Measurements from ENCODE around the gene SEL1L3. TPM values are rescaled to one million over a fixed set of nuclear protein-coding genes. Genes with fewer than 3 reads are reported as not detected.

Gene SEL1L3
- total RNA-seq, 1 donor from 2014 or later: 8.3 TPM

DNA sequence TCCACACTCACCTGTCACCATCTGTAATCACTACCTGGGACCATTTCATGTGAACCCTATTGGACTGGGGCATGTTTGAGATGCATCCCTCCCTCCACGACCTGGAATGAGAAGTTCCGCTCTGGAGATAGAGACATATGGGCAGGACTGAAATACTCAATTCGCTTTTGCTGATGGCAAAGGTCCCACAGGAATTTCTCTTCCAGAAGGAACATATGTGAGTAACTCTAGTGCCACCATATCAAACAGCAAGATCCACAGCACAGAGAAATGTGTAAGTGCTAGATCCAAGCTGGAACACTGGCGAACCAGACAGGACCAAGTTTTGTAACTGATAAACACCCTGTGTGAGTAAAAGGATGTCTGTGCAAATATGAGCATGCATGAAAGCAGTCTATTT, 43.9 kb downstream of the SEL1L3 start:
- DNase-seq (ENCODE audit: extremely low spot score in 2 of 2): no peak

DNA sequence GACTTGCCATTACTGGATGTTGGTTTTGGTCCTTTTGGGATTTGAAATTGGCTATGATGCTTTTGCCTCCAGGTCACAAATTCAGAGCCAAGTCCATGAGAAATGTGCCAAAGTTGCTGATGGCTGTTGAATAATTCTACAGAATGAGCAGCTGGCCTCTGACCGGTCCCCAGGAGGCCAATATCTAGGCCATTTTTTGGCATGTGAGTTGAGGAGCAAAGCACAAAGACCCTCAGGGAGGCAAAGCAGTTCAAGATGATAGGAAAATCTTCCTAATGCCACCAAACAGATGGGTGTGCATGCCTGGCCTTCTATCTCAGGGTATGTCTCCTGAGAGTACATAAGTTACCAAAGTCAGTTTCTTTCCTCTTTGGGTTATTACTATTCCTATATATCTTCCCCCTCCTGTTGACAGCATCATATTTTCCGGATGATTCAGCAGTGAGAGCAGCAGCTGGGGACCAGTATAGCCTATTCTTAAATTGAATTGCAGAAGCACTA, 44.4 kb downstream of the SEL1L3 start:
- Histone ChIP-seq H3K4me3 (no peak overlapping the region), H3K4me1 (no peaks in the 10 kb centered on the region), H3K27ac (no peak overlapping the region), H3K36me3 (no peaks in the 10 kb centered on the region), H3K9me3 (no peaks in the 10 kb centered on the region), H3K27me3 (no peaks in the 10 kb centered on the region)
- TF ChIP-seq, protein P1, sequence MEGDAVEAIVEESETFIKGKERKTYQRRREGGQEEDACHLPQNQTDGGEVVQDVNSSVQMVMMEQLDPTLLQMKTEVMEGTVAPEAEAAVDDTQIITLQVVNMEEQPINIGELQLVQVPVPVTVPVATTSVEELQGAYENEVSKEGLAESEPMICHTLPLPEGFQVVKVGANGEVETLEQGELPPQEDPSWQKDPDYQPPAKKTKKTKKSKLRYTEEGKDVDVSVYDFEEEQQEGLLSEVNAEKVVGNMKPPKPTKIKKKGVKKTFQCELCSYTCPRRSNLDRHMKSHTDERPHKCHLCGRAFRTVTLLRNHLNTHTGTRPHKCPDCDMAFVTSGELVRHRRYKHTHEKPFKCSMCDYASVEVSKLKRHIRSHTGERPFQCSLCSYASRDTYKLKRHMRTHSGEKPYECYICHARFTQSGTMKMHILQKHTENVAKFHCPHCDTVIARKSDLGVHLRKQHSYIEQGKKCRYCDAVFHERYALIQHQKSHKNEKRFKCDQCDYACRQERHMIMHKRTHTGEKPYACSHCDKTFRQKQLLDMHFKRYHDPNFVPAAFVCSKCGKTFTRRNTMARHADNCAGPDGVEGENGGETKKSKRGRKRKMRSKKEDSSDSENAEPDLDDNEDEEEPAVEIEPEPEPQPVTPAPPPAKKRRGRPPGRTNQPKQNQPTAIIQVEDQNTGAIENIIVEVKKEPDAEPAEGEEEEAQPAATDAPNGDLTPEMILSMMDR (IDR thresholded peaks at IDR 0.05): no peak
- TF ChIP-seq POLR2A (IDR thresholded peaks at IDR 0.05): no peak
- TF ChIP-seq POLR2AphosphoS5 (IDR thresholded peaks at IDR 0.05; ENCODE audit: insufficient read depth in 1 of 2, low read depth in 1 of 2): no peak
- intact Hi-C loops (cut with DNase I): no loop called here
- DNase-seq (ENCODE audit: extremely low spot score in 2 of 2): no peak

More for the DNA sequence above, 43.9 kb downstream of the SEL1L3 start:
- no peak for TF ChIP-seq POLR2AphosphoS5 (IDR thresholded peaks at IDR 0.05; ENCODE audit: insufficient read depth in 1 of 2, low read depth in 1 of 2)
- TF ChIP-seq, protein P1 (IDR thresholded peaks at IDR 0.05): no peak
- TF ChIP-seq POLR2A (IDR thresholded peaks at IDR 0.05): no peak
- H3K27me3 ChIP-seq: no peaks in the 10 kb centered on the region
- no peaks in the 10 kb centered on the region for H3K4me1 ChIP-seq
- no peaks in the 10 kb centered on the region for H3K9me3 ChIP-seq
- H3K27ac ChIP-seq: no peak overlapping the region
- no peaks in the 10 kb centered on the region for H3K36me3 ChIP-seq
- H3K4me3 ChIP-seq: no peak overlapping the region
- intact Hi-C loops (cut with DNase I): no loop called here

DNA sequence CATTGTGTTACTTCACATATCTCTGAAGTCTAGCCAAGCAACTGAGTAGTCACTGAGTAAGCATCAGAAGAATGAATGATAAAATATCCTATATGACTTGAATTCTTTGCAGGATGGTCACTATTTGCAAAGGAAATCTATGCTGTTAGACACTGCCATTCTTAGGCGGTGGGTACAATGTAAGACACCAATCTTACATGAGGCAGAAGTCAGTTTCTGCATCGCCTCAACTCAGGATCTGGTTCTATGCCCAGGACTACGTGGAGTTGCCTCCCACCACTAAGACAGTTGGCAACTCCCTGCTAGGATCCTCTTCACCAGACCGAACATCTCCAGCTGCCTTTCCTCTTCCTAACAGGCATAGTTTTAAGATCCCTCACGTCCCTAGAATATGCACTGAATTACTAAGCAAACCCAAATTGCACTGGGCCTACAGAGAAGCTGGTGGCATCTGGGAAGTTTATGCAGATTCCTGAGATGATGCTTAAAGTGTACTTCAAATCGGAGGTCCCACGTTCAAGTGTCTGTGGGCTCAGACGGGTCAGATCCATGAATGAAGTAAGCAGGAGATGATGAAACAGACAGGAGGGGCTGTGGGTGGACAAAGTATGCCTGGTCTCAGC, 45.6 kb downstream of the SEL1L3 start:
- H3K9me3 ChIP-seq: no peaks in the 10 kb centered on the region
- no peaks in the 10 kb centered on the region for H3K4me1 ChIP-seq
- no peak overlapping the region for H3K27ac ChIP-seq
- H3K27me3 ChIP-seq: no peaks in the 10 kb centered on the region
- H3K4me3 ChIP-seq: no peak overlapping the region
- TF ChIP-seq POLR2A (IDR thresholded peaks at IDR 0.05): no peak
- TF ChIP-seq POLR2AphosphoS5 (IDR thresholded peaks at IDR 0.05; ENCODE audit: insufficient read depth in 1 of 2, low read depth in 1 of 2): no peak
- TF ChIP-seq, protein P1 (IDR thresholded peaks at IDR 0.05): no peak
- DNase-seq (ENCODE audit: extremely low spot score in 2 of 2): no peak
- H3K36me3 ChIP-seq: no peaks in the 10 kb centered on the region
- intact Hi-C loops (cut with DNase I): no loop called here

DNA sequence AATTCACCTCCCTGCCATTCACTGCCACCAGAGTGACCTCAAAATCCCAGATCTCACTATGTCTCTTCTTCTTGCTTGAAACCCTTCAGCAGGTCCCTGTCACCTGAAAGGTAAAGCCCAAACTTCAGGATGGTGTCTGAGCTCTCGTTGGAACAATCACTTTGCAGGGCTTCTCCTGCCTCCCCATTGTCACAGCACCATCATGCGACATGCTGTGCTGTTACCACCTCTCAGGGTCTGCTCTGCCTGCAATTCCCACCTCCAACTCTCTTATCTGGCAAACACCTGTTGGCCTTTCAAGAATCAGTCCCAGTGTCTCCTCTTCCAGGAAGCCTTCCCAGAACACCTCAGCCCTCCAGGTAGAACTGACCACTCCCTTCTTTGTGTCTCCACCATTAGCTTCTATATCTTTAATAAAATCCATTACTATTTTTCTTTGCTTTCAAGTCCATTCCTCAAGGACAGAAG, 46.2 kb downstream of the SEL1L3 start:
- DNase-seq (ENCODE audit: extremely low spot score in 2 of 2): no peak

More for the DNA sequence above, 46.2 kb downstream of the SEL1L3 start:
- TF ChIP-seq POLR2A (IDR thresholded peaks at IDR 0.05) (no peak), POLR2AphosphoS5 (IDR thresholded peaks at IDR 0.05; ENCODE audit: insufficient read depth in 1 of 2, low read depth in 1 of 2) (no peak)
- TF ChIP-seq, protein P1 (IDR thresholded peaks at IDR 0.05): no peak
- H3K27me3 ChIP-seq: no peaks in the 10 kb centered on the region
- H3K4me1 ChIP-seq: no peaks in the 10 kb centered on the region
- no peaks in the 10 kb centered on the region for H3K9me3 ChIP-seq
- intact Hi-C loops (cut with DNase I): no loop called here
- no peak overlapping the region for H3K27ac ChIP-seq
- no peaks in the 10 kb centered on the region for H3K36me3 ChIP-seq
- H3K4me3 ChIP-seq: no peak overlapping the region
